ENCODE measurements around the gene RFFL. TPM values are rescaled to one million over a fixed set of nuclear protein-coding genes. Genes with fewer than 3 reads are reported as not detected.
"Not testable (repeated sequence)": the region's sequence is repeated elsewhere in the genome, so short reads cannot be mapped to it uniquely, and the experiment has no call there.

Gene RFFL
- total RNA-seq, 1 experiment from 2014 or later = 30.3 TPM

GRCh38 chr17:35028531-35029262 lies 34.8 kb downstream of the RFFL start:
- H3K4me1 Mint-ChIP-seq = no peaks in the 10 kb centered on the region
- H3K27me3 Mint-ChIP-seq (ENCODE audit: low read depth) = no peaks in the 10 kb centered on the region
- no peak for DNase-seq (ENCODE audit: low spot score)
- H3K9me3 Mint-ChIP-seq = no peaks in the 10 kb centered on the region
- no peak overlapping the region for H3K27ac Mint-ChIP-seq
- POLR2A ChIA-PET = no interaction called here
- no peak for TF ChIP-seq ZNF121 (CRISPR knock-in tag; IDR thresholded peaks at IDR 0.05)
- TF ChIP-seq USF1 (CRISPR knock-in tag; IDR thresholded peaks at IDR 0.05) = no peak
- no peak for TF ChIP-seq SP1 (CRISPR knock-in tag; conservative IDR thresholded peaks at IDR 0.05)
- no peak for TF ChIP-seq CDX4 (CRISPR knock-in tag; IDR thresholded peaks at IDR 0.05; ENCODE audit: borderline replicate concordance)
- no peak for TF ChIP-seq E2F1 (CRISPR knock-in tag; IDR thresholded peaks at IDR 0.05)
- no peak for TF ChIP-seq ZNF138 (CRISPR knock-in tag; conservative IDR thresholded peaks at IDR 0.05)
- TF ChIP-seq ZNF512 (CRISPR knock-in tag; IDR thresholded peaks at IDR 0.05; ENCODE audit: borderline replicate concordance) = no peak
- TF ChIP-seq ELF4 (CRISPR knock-in tag; IDR thresholded peaks at IDR 0.05; ENCODE audit: low read depth) = no peak
- TF ChIP-seq ZNF416 (CRISPR knock-in tag; IDR thresholded peaks at IDR 0.05) = no peak
- no peak for TF ChIP-seq MYBL2 (CRISPR knock-in tag; IDR thresholded peaks at IDR 0.05)
- no peak for TF ChIP-seq NR2C2 (CRISPR knock-in tag; IDR thresholded peaks at IDR 0.05)
- TF ChIP-seq AR (CRISPR knock-in tag; IDR thresholded peaks at IDR 0.05) = no peak
- no peak for TF ChIP-seq AFF4 (CRISPR knock-in tag; IDR thresholded peaks at IDR 0.05; ENCODE audit: borderline replicate concordance)
- TF ChIP-seq RORB (CRISPR knock-in tag; IDR thresholded peaks at IDR 0.05) = no peak
- H3K36me3 Mint-ChIP-seq = no peaks in the 10 kb centered on the region
- CTCF ChIA-PET = no interaction called here
- H3K4me3 Mint-ChIP-seq = no peak overlapping the region
- no peak for ATAC-seq

GRCh38 chr17:35028097-35028496 lies 35.4 kb downstream of the RFFL start:
- H3K4me3 Mint-ChIP-seq; H3K27ac Mint-ChIP-seq; POLR2A ChIA-PET; ATAC-seq; H3K27me3 Mint-ChIP-seq (ENCODE audit: low read depth); H3K4me1 Mint-ChIP-seq; H3K9me3 Mint-ChIP-seq; H3K36me3 Mint-ChIP-seq; DNase-seq (ENCODE audit: low spot score); CTCF ChIA-PET: not testable (repeated sequence)

Measured in WTC11 (cell line).